ENCODE results near the gene IFI44.

Gene IFI44

GRCh38 chr1:78712467-78713051, 62.9 kb downstream of the IFI44 start:
- no peak for DNase-seq

- DNase-seq: no peak
These were observed 63.7 kb downstream of the IFI44 start for GRCh38 chr1:78713297-78713696.
